BLaER1 (cell line): ENCODE measurements around the gene RELCH.

Source experiments
- H3K27ac ChIP-seq: shearing (Covaris generic); formaldehyde crosslinking; 2 replicates; pipeline ENCODE4 v1.8.1; 2022
- H3K27me3 ChIP-seq: shearing (Covaris generic); formaldehyde crosslinking; 2 replicates; pipeline ENCODE4 v1.8.1; 2022
- H3K36me3 ChIP-seq: shearing (Covaris generic); formaldehyde crosslinking; 2 replicates; pipeline ENCODE4 v1.8.1; 2022
- H3K4me1 ChIP-seq: shearing (Covaris generic); formaldehyde crosslinking; 2 replicates; pipeline ENCODE4 v1.8.1; 2022
- H3K4me2 ChIP-seq: shearing (Covaris generic); formaldehyde crosslinking; 2 replicates; pipeline ENCODE4 v1.8.1; 2022
- H3K4me3 ChIP-seq: shearing (Covaris generic); formaldehyde crosslinking; 2 replicates; pipeline ENCODE4 v1.8.1; 2022
- H3K9ac ChIP-seq: shearing (Covaris generic); formaldehyde crosslinking; 2 replicates; pipeline ENCODE4 v1.8.1; 2022
- H3K9me3 ChIP-seq: shearing (Covaris generic); formaldehyde crosslinking; 2 replicates; pipeline ENCODE4 v1.8.1; 2022
- H4K20me1 ChIP-seq: shearing (Covaris generic); formaldehyde crosslinking; 2 replicates; pipeline ENCODE4 v1.8.1; 2022
- Cebpa-rat ChIP-seq: shearing (Covaris generic); IDR thresholded peaks from 2 replicates; pipeline ENCODE4 v1.8.1; 2022

The RELCH gene

GRCh38 chr18:62245699-62246098 lies 58.6 kb downstream of the RELCH start:
- H3K4me1 ChIP-seq: no peaks in the 10 kb centered on the region
- H3K9ac ChIP-seq: no peak overlapping the region
- H3K27me3 ChIP-seq: no peaks in the 10 kb centered on the region
- no peak overlapping the region for H3K4me3 ChIP-seq
- H3K27ac ChIP-seq: no peak overlapping the region
- peaks cover 24% of the 10 kb centered on the region for H3K36me3 ChIP-seq
- no peak for TF ChIP-seq Cebpa-rat
- H3K4me2 ChIP-seq: no peak overlapping the region
- H3K9me3 ChIP-seq: no peaks in the 10 kb centered on the region
- no peaks in the 10 kb centered on the region for H4K20me1 ChIP-seq

GRCh38 chr18:62248313-62248712 lies 61.3 kb downstream of the RELCH start:
- Histone ChIP-seq H3K9ac (no peak overlapping the region), H4K20me1 (no peaks in the 10 kb centered on the region), H3K4me3 (no peak overlapping the region)

GRCh38 chr18:62249478-62250097 lies 62.5 kb downstream of the RELCH start:
- Histone ChIP-seq H3K9me3 (no peaks in the 10 kb centered on the region), H3K27ac (no peak overlapping the region), H3K4me1 (no peaks in the 10 kb centered on the region), H3K4me2 (no peak overlapping the region), H3K27me3 (no peaks in the 10 kb centered on the region), H3K9ac (no peak overlapping the region), H3K4me3 (no peak overlapping the region), H3K36me3 (peaks cover 16% of the 10 kb centered on the region), H4K20me1 (no peaks in the 10 kb centered on the region)
- TF ChIP-seq Cebpa-rat: no peak

More at GRCh38 chr18:62248313-62248712, 61.3 kb downstream of the RELCH start:
- Histone ChIP-seq H3K4me2 (no peak overlapping the region), H3K9me3 (no peaks in the 10 kb centered on the region), H3K4me1 (no peaks in the 10 kb centered on the region), H3K27me3 (no peaks in the 10 kb centered on the region), H3K36me3 (peaks cover 20% of the 10 kb centered on the region), H3K27ac (no peak overlapping the region)
- TF ChIP-seq Cebpa-rat: no peak

GRCh38 chr18:62250475-62250874 lies 63.4 kb downstream of the RELCH start:
- H3K9me3 ChIP-seq: no peaks in the 10 kb centered on the region
- no peak overlapping the region for H3K9ac ChIP-seq
- no peak overlapping the region for H3K4me3 ChIP-seq
- H3K27ac ChIP-seq: no peak overlapping the region
- H4K20me1 ChIP-seq: no peaks in the 10 kb centered on the region
- H3K36me3 ChIP-seq: peaks cover 18% of the 10 kb centered on the region
- no peaks in the 10 kb centered on the region for H3K27me3 ChIP-seq
- H3K4me1 ChIP-seq: no peaks in the 10 kb centered on the region
- no peak for TF ChIP-seq Cebpa-rat
- no peak overlapping the region for H3K4me2 ChIP-seq

- H3K9ac ChIP-seq: no peak overlapping the region
- H3K4me2 ChIP-seq: no peak overlapping the region
- no peak for TF ChIP-seq Cebpa-rat
- H4K20me1 ChIP-seq: no peaks in the 10 kb centered on the region
- no peak overlapping the region for H3K4me3 ChIP-seq
- peaks cover 64% of the 10 kb centered on the region for H3K36me3 ChIP-seq
- H3K27ac ChIP-seq: no peak overlapping the region
- H3K4me1 ChIP-seq: peaks cover 5% of the 10 kb centered on the region; the same call in 1 of the 2 replicates
- H3K9me3 ChIP-seq: no peaks in the 10 kb centered on the region
- H3K27me3 ChIP-seq: no peaks in the 10 kb centered on the region
Observed at GRCh38 chr18:62258093-62258492, 71.0 kb downstream of the RELCH start.

- Histone ChIP-seq H4K20me1 (no peaks in the 10 kb centered on the region), H3K36me3 (peaks cover 64% of the 10 kb centered on the region)
Observed at GRCh38 chr18:62258616-62259015, 71.6 kb downstream of the RELCH start.

GRCh38 chr18:62262061-62262460 lies 75.0 kb downstream of the RELCH start:
- Histone ChIP-seq H3K27ac (no peak overlapping the region), H3K9me3 (no peaks in the 10 kb centered on the region)

More at GRCh38 chr18:62258616-62259015, 71.6 kb downstream of the RELCH start:
- H3K27me3 ChIP-seq: no peaks in the 10 kb centered on the region
- no peak overlapping the region for H3K9ac ChIP-seq
- H3K9me3 ChIP-seq: no peaks in the 10 kb centered on the region
- no peak overlapping the region for H3K4me3 ChIP-seq
- TF ChIP-seq Cebpa-rat: no peak
- no peak overlapping the region for H3K4me2 ChIP-seq
- H3K4me1 ChIP-seq: peaks cover 5% of the 10 kb centered on the region; the same call in 1 of the 2 replicates
- no peak overlapping the region for H3K27ac ChIP-seq

GRCh38 chr18:62264984-62265383 lies 77.9 kb downstream of the RELCH start:
- H3K4me1 ChIP-seq: peaks cover 15% of the 10 kb centered on the region
- H3K9ac ChIP-seq: no peak overlapping the region
- no peak overlapping the region for H3K27ac ChIP-seq
- no peaks in the 10 kb centered on the region for H3K9me3 ChIP-seq
- no peaks in the 10 kb centered on the region for H4K20me1 ChIP-seq
- H3K27me3 ChIP-seq: no peaks in the 10 kb centered on the region
- H3K36me3 ChIP-seq: peaks cover 51% of the 10 kb centered on the region
- H3K4me2 ChIP-seq: peak overlapping the region; percentile 48
- no peak overlapping the region for H3K4me3 ChIP-seq
- no peak for TF ChIP-seq Cebpa-rat

More at GRCh38 chr18:62262061-62262460, 75.0 kb downstream of the RELCH start:
- Histone ChIP-seq H3K4me1 (peaks cover 19% of the 10 kb centered on the region), H3K4me3 (no peak overlapping the region), H3K9ac (no peak overlapping the region), H3K27me3 (no peaks in the 10 kb centered on the region), H4K20me1 (no peaks in the 10 kb centered on the region), H3K4me2 (no peak overlapping the region), H3K36me3 (peaks cover 55% of the 10 kb centered on the region)
- TF ChIP-seq Cebpa-rat: no peak

GRCh38 chr18:62277045-62277444 lies 90.0 kb downstream of the RELCH start:
- Histone ChIP-seq H3K27me3 (no peaks in the 10 kb centered on the region), H4K20me1 (no peaks in the 10 kb centered on the region), H3K27ac (no peak overlapping the region), H3K9ac (no peak overlapping the region), H3K9me3 (no peaks in the 10 kb centered on the region), H3K36me3 (peaks cover 47% of the 10 kb centered on the region), H3K4me2 (no peak overlapping the region), H3K4me1 (no peaks in the 10 kb centered on the region), H3K4me3 (no peak overlapping the region)
- TF ChIP-seq Cebpa-rat: no peak

GRCh38 chr18:62279561-62279960 lies 92.5 kb downstream of the RELCH start:
- Histone ChIP-seq H3K36me3 (peaks cover 57% of the 10 kb centered on the region), H3K9ac (no peak overlapping the region), H3K4me3 (no peak overlapping the region), H3K4me2 (no peak overlapping the region), H3K9me3 (no peaks in the 10 kb centered on the region), H3K27me3 (no peaks in the 10 kb centered on the region), H3K4me1 (no peaks in the 10 kb centered on the region), H4K20me1 (no peaks in the 10 kb centered on the region), H3K27ac (no peak overlapping the region)
- TF ChIP-seq Cebpa-rat: no peak

GRCh38 chr18:62280058-62280457 lies 93.0 kb downstream of the RELCH start:
- Histone ChIP-seq H3K4me1 (no peaks in the 10 kb centered on the region), H3K27me3 (no peaks in the 10 kb centered on the region), H3K4me3 (no peak overlapping the region), H3K36me3 (peaks cover 57% of the 10 kb centered on the region), H3K9ac (no peak overlapping the region), H4K20me1 (no peaks in the 10 kb centered on the region), H3K27ac (no peak overlapping the region), H3K4me2 (no peak overlapping the region), H3K9me3 (no peaks in the 10 kb centered on the region)
- TF ChIP-seq Cebpa-rat: no peak
